SK-N-SH (cell line): ENCODE data around the gene BCO2. TPM values are rescaled to one million over a fixed set of nuclear protein-coding genes. Genes with fewer than 3 reads are reported as not detected.

ENCODE experiments used
- CTCF ChIA-PET: fragments of 300-600, 350-600 bp; formaldehyde crosslinking; extraction: SDS; loops from one replicate; lab custom pipeline; 2021; lab: Yijun Ruan, JAX
- POLR2A ChIA-PET: fragments of 350-600 bp; sonication (Branson Sonifier 250); formaldehyde crosslinking; extraction: SDS; loops from one replicate; lab custom pipeline; 2020; ENCODE audit warnings: antibody characterized with exemption, inconsistent platforms; lab: Yijun Ruan, JAX
- DNase-seq: peaks from one replicate; pipeline ENCODE4 v3.0.0; 2012
- H2AFZ ChIP-seq: fragments of 200-600 bp; sonication (generic); 2 replicates; pipeline ENCODE4 v1.8.1; 2016; ENCODE audit warnings: antibody characterized with exemption, mild to moderate bottlenecking, low read depth
- H3F3A ChIP-seq: fragments of 200-600 bp; sonication (generic); replicated peaks from 2 replicates; pipeline ENCODE3; 2016; ENCODE audit warnings: antibody characterized with exemption, mild to moderate bottlenecking; ENCODE audit not compliant: insufficient read depth
- H3K27ac ChIP-seq, 2 experiments: fragments of 200-500 bp in 1 of 2; fragments of 200-600 bp in 1 of 2; sonication (Bioruptor generic) in 1 of 2; sonication (generic), shearing (Covaris generic) in 1 of 2; 2 replicates each; pipeline versions ENCODE4 v1.5.1 to v1.6.1; 2014 to 2016; ENCODE audit warnings: low read depth in 2 of 2, inconsistent platforms in 1 of 2, low read length in 1 of 2, mild to moderate bottlenecking in 1 of 2, mixed read lengths in 1 of 2
- H3K27me3 ChIP-seq: fragments of 200-600 bp; sonication (generic), shearing (Covaris generic); 2 replicates; pipeline ENCODE4 v1.6.1; 2016; ENCODE audit warnings: mixed run types; ENCODE audit not compliant: insufficient read depth
- H3K36me3 ChIP-seq, 2 experiments: fragments of 200-500 bp in 1 of 2; fragments of 200-600 bp in 1 of 2; sonication (Bioruptor generic) in 1 of 2; sonication (generic) in 1 of 2; replicated peaks in 1 of 2; 2 replicates each; pipeline versions ENCODE3 to v1.5.1; 2014 to 2016; ENCODE audit warnings: low read length in 1 of 2, mild to moderate bottlenecking in 1 of 2; ENCODE audit not compliant: insufficient read depth in 2 of 2, control insufficient read depth in 1 of 2
- H3K4me1 ChIP-seq, 2 experiments: fragments of 200-500 bp in 1 of 2; fragments of 200-600 bp in 1 of 2; sonication (Bioruptor generic) in 1 of 2; sonication (generic), shearing (Covaris generic) in 1 of 2; 2 replicates each; pipeline versions ENCODE4 v1.5.1 to v1.6.1; 2014 to 2016; ENCODE audit warnings: low read depth in 1 of 2, low read length in 1 of 2, mixed run types in 1 of 2; ENCODE audit not compliant: insufficient read depth in 2 of 2, control insufficient read depth in 1 of 2
- H3K4me2 ChIP-seq: fragments of 200-600 bp; sonication (generic), shearing (Covaris generic); 2 replicates; pipeline ENCODE4 v1.6.1; 2017; ENCODE audit warnings: mixed run types
- H3K4me3 ChIP-seq, 2 experiments: fragments of 200-500 bp in 1 of 2; fragments of 200-600 bp in 1 of 2; sonication (Bioruptor generic) in 1 of 2; sonication (generic), shearing (Covaris generic) in 1 of 2; 2 replicates each; pipeline versions ENCODE4 v1.5.1 to v1.8.1; 2014 to 2016; ENCODE audit warnings: low read depth in 2 of 2, inconsistent platforms in 1 of 2, low read length in 1 of 2, mild to moderate bottlenecking in 1 of 2, mixed read lengths in 1 of 2, moderate library complexity in 1 of 2
- H3K79me2 ChIP-seq: fragments of 200-600 bp; sonication (generic); 2 replicates; pipeline ENCODE4 v1.8.1; 2017; ENCODE audit warnings: mild to moderate bottlenecking; ENCODE audit not compliant: insufficient read depth
- H3K9ac ChIP-seq: fragments of 200-600 bp; sonication (generic); 2 replicates; pipeline ENCODE4 v1.6.1; 2017; ENCODE audit warnings: mixed run types
- H3K9me2 ChIP-seq: fragments of 200-600 bp; sonication (generic); 2 replicates; pipeline ENCODE4 v1.6.1; 2017; ENCODE audit warnings: mixed run types
- H3K9me3 ChIP-seq: fragments of 200-600 bp; sonication (generic); 2 replicates; pipeline ENCODE4 v1.6.1; 2017; ENCODE audit warnings: mixed run types, mild to moderate bottlenecking, moderate library complexity
- H4K20me1 ChIP-seq: fragments of 200-600 bp; sonication (generic); 2 replicates; pipeline ENCODE4 v1.6.1; 2017; ENCODE audit warnings: mild to moderate bottlenecking, mixed run types; ENCODE audit not compliant: insufficient read depth
- CHD2 ChIP-seq: fragments of 150-350 bp; IDR thresholded peaks from 2 replicates; pipeline ENCODE4 v1.6.1; 2018; ENCODE audit warnings: low read length; ENCODE audit not compliant: partially characterized antibody
- CTCF ChIP-seq: fragments of 200-600 bp; sonication (generic); IDR thresholded peaks from 2 replicates; pipeline ENCODE4 v1.6.1; 2017; ENCODE audit warnings: antibody characterized with exemption, mild to moderate bottlenecking, moderate library complexity
- EZH2phosphoT487 ChIP-seq: fragments of 200-600 bp; sonication (generic); IDR thresholded peaks from 2 replicates; pipeline ENCODE4 v1.6.1; 2017; ENCODE audit warnings: low read depth, mixed run types, mild to moderate bottlenecking, antibody characterized with exemption, moderate library complexity, borderline replicate concordance
- FOSL2 ChIP-seq: IDR thresholded peaks from 2 replicates; pipeline ENCODE4 v1.4.0; 2012; ENCODE audit warnings: low read depth, mild to moderate bottlenecking, moderate library complexity, borderline replicate concordance
- GATA2 ChIP-seq: sonication (generic); formaldehyde crosslinking; IDR thresholded peaks from 2 replicates; pipeline ENCODE4 v1.5.0; 2020; ENCODE audit warnings: mild to moderate bottlenecking, missing genetic modification reagents
- IRF3 ChIP-seq: fragments of 150-350 bp; IDR thresholded peaks from 2 replicates; pipeline ENCODE4 v1.6.1; 2016; ENCODE audit warnings: mild to moderate bottlenecking, low read depth, low read length
- MEF2A ChIP-seq: IDR thresholded peaks from 2 replicates; pipeline ENCODE4 v1.4.0; 2012; ENCODE audit warnings: low read depth, borderline replicate concordance
- RCOR1 ChIP-seq: fragments of 150-350 bp; IDR thresholded peaks from 2 replicates; pipeline ENCODE4 v1.6.1; 2017; ENCODE audit warnings: antibody characterized with exemption, low read length
- SIN3A ChIP-seq: IDR thresholded peaks from 2 replicates; pipeline ENCODE4 v1.6.1; 2012; ENCODE audit warnings: low read depth, mild to moderate bottlenecking, low read length, moderate library complexity, borderline replicate concordance
- WGBS: methylation state at CpG from one replicate; pipeline ENCODE4 v1.1.6; 2017; ENCODE audit warnings: low lambda C conversion rate; 5-methylcytosine and 5-hydroxymethylcytosine counted together
- polyA plus RNA-seq, 3 experiments: library from polyadenylated mRNA; depleted of rRNA; stranded (reverse); fragments of >200 nt; gene quantifications; 2 replicates each; pipeline ENCODE4 v1.2.3, GENCODE V29; 2012

Gene BCO2
- polyA plus RNA-seq, 1 of the 3 experiments (the other 2 are of a cell fraction) = 0.87 TPM

DNA sequence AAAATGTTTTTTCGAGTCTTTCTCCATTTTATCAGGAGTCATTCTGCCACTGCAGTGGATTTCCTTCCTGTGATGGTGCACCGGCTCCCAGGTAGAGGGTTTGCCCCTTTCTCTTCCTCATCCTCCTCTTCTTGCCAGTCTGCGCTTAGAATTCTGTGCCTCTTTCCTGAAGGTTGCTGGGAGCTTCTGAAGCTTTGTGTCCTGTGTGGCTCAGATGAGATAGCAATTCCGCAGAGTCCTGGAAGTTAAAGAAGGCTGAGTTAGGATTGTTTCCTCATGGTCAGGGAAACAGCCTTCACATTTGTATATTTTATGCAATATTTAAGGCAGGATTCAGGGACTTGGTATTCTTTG lies 264 bp downstream of the BCO2 start:
- Histone ChIP-seq H3K9ac (peak overlapping the region; percentile 50; the same call in 1 of the 2 replicates), H3F3A (no peaks in the 10 kb centered on the region)
- CTCF ChIA-PET = interaction anchor here (0.6 to 3.6 kb wide), 34 partner anchors 9 to 1022 kb away, joined by 3 to 30 read pairs (median 4); partner anchors contain the start of gene TEX12

DNA sequence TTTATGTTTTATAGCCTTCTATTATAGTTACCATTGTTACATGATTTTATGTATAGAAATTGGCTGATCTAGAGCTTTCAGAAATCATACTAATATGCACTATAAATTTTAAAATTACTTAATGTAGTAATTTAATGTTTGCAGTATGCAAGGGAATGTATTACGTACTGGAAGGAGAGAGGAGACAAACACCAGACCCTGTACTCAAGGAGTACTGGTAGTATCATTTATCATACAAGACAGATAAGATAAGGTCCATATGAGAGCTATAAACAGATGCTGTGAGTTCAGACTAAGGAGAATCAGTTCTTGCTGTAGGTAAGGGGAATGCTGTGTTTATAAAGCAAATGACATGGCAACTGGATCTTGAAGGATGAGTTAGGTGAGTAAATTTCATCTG lies 765 bp downstream of the BCO2 start:
- WGBS = 67% methylated on average over 1 of the region's 1 CpG
- H3K4me3 ChIP-seq = no peak overlapping the region; a peak in 1 of 4 replicates
- no peaks in the 10 kb centered on the region for H3K27me3 ChIP-seq
- H3K27ac ChIP-seq = peak overlapping the region in 1 of 2 experiments; percentile 72; a peak in 1 of 4 replicates
- peaks cover 6 to 10% of the 10 kb centered on the region in 2 experiments; a peak in 3 of 4 replicates for H3K4me1 ChIP-seq
- DNase-seq = peak; percentile 27
- H3K36me3 ChIP-seq = no peaks in the 10 kb centered on the region
- ChIA-PET POLR2A (no interaction called here), CTCF (interaction anchor here (0.9 to 3.6 kb wide), 14 partner anchors 10 to 119 kb away, joined by 3 to 30 read pairs (median 4); partner anchors contain the start of gene TEX12)
- peak overlapping the region; percentile 33; the same call in 1 of the 2 replicates for H2AFZ ChIP-seq
- no peaks in the 10 kb centered on the region for H3K9me2 ChIP-seq
- H4K20me1 ChIP-seq = no peaks in the 10 kb centered on the region
- H3K4me2 ChIP-seq = no peak overlapping the region
- no peak overlapping the region for H3K9ac ChIP-seq
- H3F3A ChIP-seq = no peaks in the 10 kb centered on the region
- H3K79me2 ChIP-seq = no peaks in the 10 kb centered on the region
- TF ChIP-seq RCOR1 = peak; percentile 15; the same call in 1 of the 2 replicates
- TF ChIP-seq MEF2A = no peak
- no peaks in the 10 kb centered on the region for H3K9me3 ChIP-seq

More for the DNA sequence above, 264 bp downstream of the BCO2 start:
- Histone ChIP-seq H3K79me2 (no peaks in the 10 kb centered on the region), H3K4me3 (peak overlapping the region; percentile 45 to 50), H4K20me1 (no peaks in the 10 kb centered on the region), H3K36me3 (no peaks in the 10 kb centered on the region), H3K4me2 (peak overlapping the region; percentile 55), H3K9me3 (no peaks in the 10 kb centered on the region), H3K4me1 (peaks cover 6 to 10% of the 10 kb centered on the region in 2 experiments; a peak in 3 of 4 replicates), H3K27me3 (no peaks in the 10 kb centered on the region), H3K9me2 (no peaks in the 10 kb centered on the region), H2AFZ (peak overlapping the region; percentile 33), H3K27ac (peak overlapping the region; percentile 17 to 72; a peak in 2 of 4 replicates)
- WGBS = 27% methylated on average over 4 of the region's 4 CpGs
- POLR2A ChIA-PET = no interaction called here
- no peak for DNase-seq
- no peak for TF ChIP-seq FOSL2
- no peak for TF ChIP-seq IRF3
- TF ChIP-seq SIN3A = no peak
- TF ChIP-seq EZH2phosphoT487 = no peak
- no peak for TF ChIP-seq CTCF
- no peak for TF ChIP-seq CHD2
- TF ChIP-seq MEF2A = no peak
- no peak for TF ChIP-seq GATA2 (CRISPR knock-in tag)
